Ectodermal cell (in vitro differentiated cells): ENCODE results near the gene AIP.
A peak's percentile ranks its signal among the peaks of the same experiment; 100 is the strongest.
"Not testable (repeated sequence)": the region's sequence is repeated elsewhere in the genome, so short reads cannot be mapped to it uniquely, and the experiment has no call there.

Source experiments
- H3K27ac ChIP-seq: 2 replicates; pipeline ENCODE4 v1.7.0; 2013; ENCODE audit warnings: mild to moderate bottlenecking, low read depth, low read length; ENCODE audit not compliant: insufficient read depth, poor library complexity, severe bottlenecking
- H3K27me3 ChIP-seq: 2 replicates; pipeline ENCODE4 v1.7.0; 2013; ENCODE audit warnings: mild to moderate bottlenecking, low read length; ENCODE audit not compliant: insufficient read depth, control insufficient read depth, poor library complexity, severe bottlenecking
- H3K36me3 ChIP-seq: one replicate; pipeline ENCODE4 v1.7.0; 2013; ENCODE audit warnings: low read length; ENCODE audit not compliant: control insufficient read depth, insufficient read depth
- H3K4me1 ChIP-seq: one replicate; pipeline ENCODE4 v1.7.0; 2013; ENCODE audit warnings: low read length; ENCODE audit not compliant: control insufficient read depth, insufficient read depth
- H3K4me3 ChIP-seq: 2 replicates; pipeline ENCODE4 v1.7.0; 2013; ENCODE audit warnings: low read depth, low read length, control low read depth; ENCODE audit not compliant: insufficient read depth
- H3K9me3 ChIP-seq: 2 replicates; pipeline ENCODE4 v1.7.0; 2013; ENCODE audit warnings: mild to moderate bottlenecking, low read length, moderate library complexity; ENCODE audit not compliant: control insufficient read depth
- WGBS, 2 experiments: methylation state at CpG; one replicate each; pipeline ENCODE4 v1.1.7; 2013; ENCODE audit warnings: missing lambda C conversion rate in 2 of 2; 5-methylcytosine and 5-hydroxymethylcytosine counted together

AIP gene

GRCh38 chr11:67469508-67469811, 13.4 kb upstream of the AIP start:
- WGBS, 2 experiments = 45 to 49% methylated on average over 9 of the region's 9 CpGs
- Histone ChIP-seq H3K4me1 (no peaks in the 10 kb centered on the region), H3K4me3 (peak overlapping the region; percentile 88), H3K27me3 (no peaks in the 10 kb centered on the region), H3K36me3 (no peaks in the 10 kb centered on the region), H3K9me3 (no peaks in the 10 kb centered on the region), H3K27ac (no peak overlapping the region)

- Histone ChIP-seq H3K27ac (no peak overlapping the region), H3K9me3 (no peaks in the 10 kb centered on the region), H3K27me3 (no peaks in the 10 kb centered on the region), H3K4me1 (no peaks in the 10 kb centered on the region), H3K4me3 (no peak overlapping the region), H3K36me3 (no peaks in the 10 kb centered on the region)
- WGBS, 2 experiments = 91 to 92% methylated on average over 8 of the region's 8 CpGs
These were observed 12.4 kb upstream of the AIP start for GRCh38 chr11:67470337-67471002.

- no peaks in the 10 kb centered on the region for H3K4me1 ChIP-seq
- 82 to 83% methylated on average over 7 of the region's 7 CpGs for WGBS, 2 experiments
- H3K27me3 ChIP-seq = no peaks in the 10 kb centered on the region
- no peak overlapping the region for H3K27ac ChIP-seq
- no peak overlapping the region for H3K4me3 ChIP-seq
- H3K9me3 ChIP-seq = no peaks in the 10 kb centered on the region
- H3K36me3 ChIP-seq = no peaks in the 10 kb centered on the region
These were observed 9.9 kb upstream of the AIP start for GRCh38 chr11:67472882-67473281.

GRCh38 chr11:67476692-67477091, 6.1 kb upstream of the AIP start:
- not testable (repeated sequence) for H3K27ac ChIP-seq, H3K27me3 ChIP-seq, H3K36me3 ChIP-seq, H3K9me3 ChIP-seq, H3K4me1 ChIP-seq, H3K4me3 ChIP-seq
- WGBS, 2 experiments = 92 to 94% methylated on average over 10 of the region's 10 CpGs

- H3K36me3 ChIP-seq, H3K9me3 ChIP-seq, H3K4me1 ChIP-seq, H3K27me3 ChIP-seq, H3K27ac ChIP-seq, H3K4me3 ChIP-seq: not testable (repeated sequence)
- WGBS, 2 experiments = 88 to 96% methylated on average over 11 to 12 of the region's 16 CpGs
These were observed 5.3 kb upstream of the AIP start for GRCh38 chr11:67477344-67478050.

- H3K27ac ChIP-seq = no peak overlapping the region
- H3K36me3 ChIP-seq = no peaks in the 10 kb centered on the region
- H3K4me1 ChIP-seq = peaks cover 6% of the 10 kb centered on the region
- peak overlapping the region; percentile 50 for H3K4me3 ChIP-seq
- H3K27me3 ChIP-seq = peaks cover 4% of the 10 kb centered on the region
- H3K9me3 ChIP-seq = no peaks in the 10 kb centered on the region
- 82 to 85% methylated on average over 19 of the region's 19 CpGs for WGBS, 2 experiments
These were observed 475 bp upstream of the AIP start for GRCh38 chr11:67482275-67482826.

GRCh38 chr11:67483831-67484665, 1.2 kb downstream of the AIP start:
- peaks cover 4% of the 10 kb centered on the region for H3K27me3 ChIP-seq
- H3K27ac ChIP-seq = no peak overlapping the region
- no peaks in the 10 kb centered on the region for H3K36me3 ChIP-seq
- no peaks in the 10 kb centered on the region for H3K9me3 ChIP-seq
- peaks cover 6% of the 10 kb centered on the region for H3K4me1 ChIP-seq
- H3K4me3 ChIP-seq = no peak overlapping the region
- 93 to 94% methylated on average over 16 of the region's 16 CpGs for WGBS, 2 experiments

- Histone ChIP-seq H3K27ac (no peak overlapping the region), H3K27me3 (peaks cover 4% of the 10 kb centered on the region), H3K4me3 (no peak overlapping the region), H3K4me1 (peaks cover 6% of the 10 kb centered on the region), H3K9me3 (no peaks in the 10 kb centered on the region), H3K36me3 (no peaks in the 10 kb centered on the region)
- WGBS, 2 experiments = 89% methylated on average over 11 of the region's 11 CpGs
These were observed 2.1 kb downstream of the AIP start for GRCh38 chr11:67484847-67485311.

- H3K4me1 ChIP-seq, H3K27me3 ChIP-seq, H3K27ac ChIP-seq, H3K36me3 ChIP-seq, H3K4me3 ChIP-seq, H3K9me3 ChIP-seq: not testable (repeated sequence)
- 87 to 89% methylated on average over 7 of the region's 7 CpGs for WGBS, 2 experiments
These were observed 3.1 kb downstream of the AIP start for GRCh38 chr11:67485873-67486361.
